IMR-90 (cell line): ENCODE data around the gene CKLF. TPM values are rescaled to one million over a fixed set of nuclear protein-coding genes. Genes with fewer than 3 reads are reported as not detected.

Source experiments
- ATAC-seq: fragments of 200-7000 bp; cut with Tn5 transposase; 2 replicates; pipeline ENCODE4 v1.9.1; 2020; ENCODE audit warnings: low read depth, mild to moderate bottlenecking, moderate library complexity
- BruUV-seq: library from RNA; stranded (reverse); fragments of 400-500 nt; replicated peaks from 2 replicates; lab custom pipeline; 2021; lab: Mats Ljungman, UMichigan
- CTCF ChIA-PET: fragments of 300-600 bp; formaldehyde crosslinking; extraction: SDS; loops from one replicate; lab custom pipeline; 2021; ENCODE audit warnings: antibody characterized with exemption; lab: Yijun Ruan, JAX
- POLR2A ChIA-PET: fragments of 300-600 bp; sonication (Branson Sonifier 250); formaldehyde crosslinking; loops from one replicate; lab custom pipeline; 2022; ENCODE audit warnings: antibody characterized with exemption; ENCODE audit not compliant: unreplicated experiment; lab: Charles Lee
- DNase-seq: peaks from one replicate; pipeline ENCODE4 v3.0.0; 2013
- H2AFZ ChIP-seq: replicated peaks from 2 replicates; pipeline ENCODE3; 2013; ENCODE audit warnings: low read length, mild to moderate bottlenecking; ENCODE audit not compliant: poor library complexity
- H2AK5ac ChIP-seq: 2 replicates; pipeline ENCODE4 v1.6.1; 2013; ENCODE audit warnings: low read depth, low read length, inconsistent platforms
- H2AK9ac ChIP-seq: replicated peaks from 2 replicates; pipeline ENCODE3; 2013; ENCODE audit warnings: mild to moderate bottlenecking, low read depth, low read length, moderate library complexity; ENCODE audit not compliant: poor library complexity
- H2BK120ac ChIP-seq: 2 replicates; pipeline ENCODE4 v1.6.1; 2013; ENCODE audit warnings: low read depth, low read length, inconsistent platforms
- H2BK15ac ChIP-seq: 3 replicates; pipeline ENCODE4 v1.6.1; 2013; ENCODE audit warnings: low read depth, low read length, inconsistent platforms
- H2BK20ac ChIP-seq: 2 replicates; pipeline ENCODE4 v1.6.1; 2013; ENCODE audit warnings: low read depth, mild to moderate bottlenecking, inconsistent platforms, low read length, moderate library complexity
- H2BK5ac ChIP-seq: 2 replicates; pipeline ENCODE4 v1.6.1; 2013; ENCODE audit warnings: mild to moderate bottlenecking, low read depth, low read length, inconsistent platforms; ENCODE audit not compliant: poor library complexity, severe bottlenecking
- H3K14ac ChIP-seq: replicated peaks from 2 replicates; pipeline ENCODE4 v1.6.1; 2013; ENCODE audit warnings: low read depth, low read length, inconsistent platforms
- H3K18ac ChIP-seq: 2 replicates; pipeline ENCODE4 v1.6.1; 2013; ENCODE audit warnings: low read depth, low read length, control low read depth
- H3K23ac ChIP-seq: 2 replicates; pipeline ENCODE4 v1.6.1; 2013; ENCODE audit warnings: low read depth, low read length, inconsistent platforms
- H3K27ac ChIP-seq: 2 replicates; pipeline ENCODE4 v1.5.1; 2013; ENCODE audit warnings: mild to moderate bottlenecking, control low read depth, low read length; ENCODE audit not compliant: insufficient read depth
- H3K27me3 ChIP-seq: 2 replicates; pipeline ENCODE4 v1.6.1; 2013; ENCODE audit warnings: low read length; ENCODE audit not compliant: control insufficient read depth, insufficient read depth
- H3K36me3 ChIP-seq: 2 replicates; pipeline ENCODE4 v1.6.1; 2013; ENCODE audit warnings: low read length, mixed read lengths; ENCODE audit not compliant: control insufficient read depth, insufficient read depth
- H3K4ac ChIP-seq: 2 replicates; pipeline ENCODE4 v1.6.1; 2013; ENCODE audit warnings: low read depth, low read length, inconsistent platforms
- H3K4me1 ChIP-seq: 2 replicates; pipeline ENCODE4 v1.6.1; 2013; ENCODE audit warnings: low read length, mixed read lengths; ENCODE audit not compliant: control insufficient read depth, insufficient read depth
- H3K4me2 ChIP-seq: 2 replicates; pipeline ENCODE4 v1.6.1; 2013; ENCODE audit warnings: low read depth, mild to moderate bottlenecking, control low read depth, low read length, moderate library complexity
- H3K4me3 ChIP-seq: 2 replicates; pipeline ENCODE4 v1.5.1; 2013; ENCODE audit warnings: low read depth, mild to moderate bottlenecking, control low read depth, low read length, moderate library complexity; ENCODE audit not compliant: insufficient read depth
- H3K56ac ChIP-seq: 2 replicates; pipeline ENCODE4 v1.6.1; 2013; ENCODE audit warnings: low read length, inconsistent platforms; ENCODE audit not compliant: insufficient read depth; ENCODE audit errors: extremely low read depth
- H3K79me1 ChIP-seq, 2 experiments: 2 replicates each; pipeline ENCODE4 v1.6.1; 2013; ENCODE audit warnings: low read length in 2 of 2, inconsistent platforms in 1 of 2, low read depth in 1 of 2
- H3K9ac ChIP-seq: 2 replicates; pipeline ENCODE4 v1.6.1; 2013; ENCODE audit warnings: low read depth, low read length, control low read depth
- H3K9me1 ChIP-seq: 2 replicates; pipeline ENCODE4 v1.6.1; 2013; ENCODE audit warnings: low read length, inconsistent platforms; ENCODE audit not compliant: insufficient read depth
- H3K9me3 ChIP-seq: 2 replicates; pipeline ENCODE4 v1.6.1; 2013; ENCODE audit warnings: low read length; ENCODE audit not compliant: control insufficient read depth, insufficient read depth
- H4K20me1 ChIP-seq: 2 replicates; pipeline ENCODE4 v1.6.1; 2013; ENCODE audit warnings: low read length, inconsistent platforms; ENCODE audit not compliant: insufficient read depth
- H4K5ac ChIP-seq: 2 replicates; pipeline ENCODE4 v1.6.1; 2013; ENCODE audit warnings: mild to moderate bottlenecking, low read depth, low read length, control low read depth
- H4K8ac ChIP-seq, 2 experiments: 2 replicates each; pipeline ENCODE4 v1.6.1; 2013; ENCODE audit warnings: low read depth in 2 of 2, low read length in 2 of 2, control low read depth in 1 of 2, inconsistent platforms in 1 of 2
- H4K91ac ChIP-seq: 2 replicates; pipeline ENCODE4 v1.6.1; 2013; ENCODE audit warnings: low read depth, low read length, inconsistent platforms; ENCODE audit not compliant: insufficient read depth
- MXI1 ChIP-seq: IDR thresholded peaks from 2 replicates; pipeline ENCODE4 v1.6.1; 2012; ENCODE audit warnings: low read depth, mild to moderate bottlenecking, low read length, moderate library complexity, borderline replicate concordance
- POLR2A ChIP-seq: IDR thresholded peaks from 2 replicates; pipeline ENCODE4 v1.6.1; 2012; ENCODE audit warnings: mild to moderate bottlenecking, low read depth, low read length
- RAD21 ChIP-seq: IDR thresholded peaks from 2 replicates; pipeline ENCODE4 v1.6.1; 2012; ENCODE audit warnings: low read length, improper control_type of control experiment
- RCOR1 ChIP-seq: IDR thresholded peaks from 2 replicates; pipeline ENCODE4 v1.6.1; 2012; ENCODE audit warnings: mild to moderate bottlenecking, low read length, improper control_type of control experiment; ENCODE audit not compliant: insufficient replicate concordance
- RFX5 ChIP-seq: IDR thresholded peaks from 2 replicates; pipeline ENCODE4 v1.8.0; 2012; ENCODE audit warnings: low read depth, mild to moderate bottlenecking, low read length, moderate library complexity
- SMC3 ChIP-seq: fragments of 150-350 bp; IDR thresholded peaks from 2 replicates; pipeline ENCODE4 v1.6.1; 2016; ENCODE audit warnings: low read depth, mild to moderate bottlenecking, antibody characterized with exemption, low read length, moderate library complexity
- WGBS, 2 experiments: methylation state at CpG; one replicate each; pipeline versions ENCODE4 v1.1.5 to v1.1.7; 2013; ENCODE audit warnings: missing lambda C conversion rate in 2 of 2; ENCODE audit not compliant: insufficient read length in 1 of 2; ENCODE audit errors: extremely low coverage in 2 of 2; 5-methylcytosine and 5-hydroxymethylcytosine counted together
- dilution Hi-C: fragments of 300-500 bp; cut with HindIII; formaldehyde crosslinking; loops from one replicate; pipeline ENCODE4 v1.14.3; 2018; ENCODE audit warnings: low sequenced_read_pairs; ENCODE audit not compliant: unreplicated experiment
- in situ Hi-C: fragments of 300-500 bp; cut with MboI; formaldehyde crosslinking; loops from 3 replicates; pipeline ENCODE4 v1.14.3; 2019; ENCODE audit warnings: low sequenced_read_pairs, inconsistent platforms, mixed read lengths
- intact Hi-C: fragments of 100-400 bp; cut with micrococcal nuclease; formaldehyde crosslinking; loops from 2 replicates; pipeline ENCODE4 v1.10.0; 2022
- polyA plus RNA-seq, 3 experiments: library from polyadenylated mRNA; depleted of rRNA; stranded (reverse); fragments of >200 nt; gene quantifications; 2 replicates each; pipeline ENCODE4 v1.2.3, GENCODE V29; 2012; ENCODE audit warnings: low replicate concordance in 1 of 3
- total RNA-seq: library from RNA; depleted of rRNA; stranded (reverse); fragments of >200 nt; gene quantifications from 2 replicates; pipeline ENCODE4 v1.2.3, GENCODE V29; 2012
- TF ChIP-seq, protein P1 (sequence below): fragments of 150-350 bp; IDR thresholded peaks from 2 replicates; pipeline ENCODE4 v1.6.1; 2017; ENCODE audit warnings: mild to moderate bottlenecking, antibody characterized with exemption, low read length, low read depth

Gene CKLF
- total and polyA plus RNA-seq, 2 of the 4 experiments (the other 2 are of a cell fraction): 60.8 to 92.2 TPM

- ATAC-seq: no peak
- in situ Hi-C loops: no loop called here
Measured at GRCh38 chr16:66507731-66508239, 44.6 kb upstream of the CKLF start.

More at GRCh38 chr16:66507731-66508239, 44.6 kb upstream of the CKLF start:
- Histone ChIP-seq H2AFZ (no peak overlapping the region), H3K4ac (no peak overlapping the region), H4K91ac (no peak overlapping the region), H3K4me1 (peaks cover 17% of the 10 kb centered on the region), H2AK5ac (no peak overlapping the region), H2BK120ac (no peak overlapping the region), H3K27me3 (no peaks in the 10 kb centered on the region), H3K9me1 (peaks cover 18% of the 10 kb centered on the region), H3K18ac (no peak overlapping the region), H2BK15ac (no peak overlapping the region), H3K23ac (no peak overlapping the region), H3K79me1 (peaks cover 0 to 7% of the 10 kb centered on the region in 2 experiments; a peak in 1 of 4 replicates), H2BK5ac (no peak overlapping the region), H2AK9ac (no peak overlapping the region), H3K9me3 (no peaks in the 10 kb centered on the region), H4K5ac (no peak overlapping the region), H3K9ac (no peak overlapping the region), H3K4me2 (no peak overlapping the region), H4K20me1 (peaks cover 2% of the 10 kb centered on the region; the same call in 1 of the 2 replicates), H4K8ac (no peak overlapping the region), H3K4me3 (no peak overlapping the region), H3K56ac (no peak overlapping the region), H3K14ac (no peak overlapping the region), H3K27ac (no peak overlapping the region), H3K36me3 (peaks cover 3% of the 10 kb centered on the region; the same call in 1 of the 2 replicates), H2BK20ac (no peak overlapping the region)
- no peak for DNase-seq
- no TSS peak for BruUV-seq
- dilution Hi-C loops (no loop called here), intact Hi-C loops (no loop called here)
- CTCF ChIA-PET: interaction anchor here (0.6 kb wide), 1 partner anchor 151 kb away, joined by 3 read pairs; no protein-coding TSS in a partner anchor
- WGBS, 2 experiments: no CpG with 5 or more reads among the region's 4 CpGs
- no peak for TF ChIP-seq POLR2A
- TF ChIP-seq RAD21: no peak
- TF ChIP-seq SMC3: no peak
- no peak for TF ChIP-seq MXI1
- no peak for TF ChIP-seq RFX5
- TF ChIP-seq, protein P1, sequence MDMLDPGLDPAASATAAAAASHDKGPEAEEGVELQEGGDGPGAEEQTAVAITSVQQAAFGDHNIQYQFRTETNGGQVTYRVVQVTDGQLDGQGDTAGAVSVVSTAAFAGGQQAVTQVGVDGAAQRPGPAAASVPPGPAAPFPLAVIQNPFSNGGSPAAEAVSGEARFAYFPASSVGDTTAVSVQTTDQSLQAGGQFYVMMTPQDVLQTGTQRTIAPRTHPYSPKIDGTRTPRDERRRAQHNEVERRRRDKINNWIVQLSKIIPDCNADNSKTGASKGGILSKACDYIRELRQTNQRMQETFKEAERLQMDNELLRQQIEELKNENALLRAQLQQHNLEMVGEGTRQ: no peak
- TF ChIP-seq RCOR1: no peak
- POLR2A ChIA-PET: no interaction called here
